NCI-H187 (cell line): ENCODE measurements around the gene SAMD13.
A peak's percentile ranks its signal among the peaks of the same experiment; 100 is the strongest.

Source experiments
- DNase-seq, 2 experiments: peaks; one replicate each; lab custom pipeline; 2025; lab: John Stamatoyannopoulos, UW

The SAMD13 gene

DNA sequence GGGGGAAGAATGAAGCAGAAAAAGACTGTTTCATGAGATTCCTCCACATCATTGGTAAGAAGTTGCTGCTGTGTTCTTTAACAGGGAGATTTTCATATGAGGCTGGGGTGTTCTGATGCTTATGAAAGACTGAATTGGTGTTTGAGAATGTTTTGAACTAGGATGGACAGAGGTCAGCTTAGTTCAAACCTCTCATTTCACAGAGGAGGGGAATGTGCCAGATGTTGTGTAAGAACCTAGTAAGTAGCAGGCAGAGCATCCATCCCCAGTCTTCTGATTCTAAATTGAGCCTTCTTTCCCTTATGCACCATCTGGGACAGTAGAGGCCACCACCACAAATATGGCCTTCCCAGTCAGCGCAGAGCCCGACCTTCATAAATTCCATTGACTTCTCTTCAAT, 43.7 kb downstream of the SAMD13 start:
- DNase-seq: no peak

DNA sequence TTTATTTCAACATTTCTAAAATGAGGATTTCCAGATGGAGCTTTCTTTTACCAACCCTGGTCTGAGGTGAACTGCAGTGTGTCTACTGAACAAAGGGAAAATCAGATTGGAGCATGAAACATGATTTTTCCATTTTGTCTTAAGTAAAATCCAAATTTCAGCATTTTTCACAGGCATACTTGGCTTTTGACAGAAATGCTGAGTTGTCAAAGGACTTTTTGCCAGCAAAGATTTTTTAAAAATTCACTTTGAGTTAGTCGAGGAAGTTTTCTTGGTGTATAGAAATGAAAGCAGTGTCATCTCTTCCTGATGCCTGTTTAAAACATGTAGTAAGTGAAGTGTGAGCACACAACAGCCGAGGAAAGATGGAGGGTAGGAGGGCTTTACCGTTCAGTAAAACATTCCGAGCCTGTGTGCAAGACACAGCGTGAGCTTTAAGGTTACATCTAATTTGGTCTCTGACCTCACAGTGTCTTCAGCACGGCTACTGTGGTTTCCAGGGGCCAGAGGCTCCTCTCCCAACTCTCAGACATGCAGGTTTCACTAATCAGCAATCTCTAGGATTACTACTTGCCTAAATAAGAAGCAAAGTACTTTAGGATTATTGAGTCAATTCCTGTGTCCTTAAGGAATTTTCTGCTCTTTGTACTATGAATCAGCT, 45.9 kb downstream of the SAMD13 start:
- DNase-seq: no peak

DNA sequence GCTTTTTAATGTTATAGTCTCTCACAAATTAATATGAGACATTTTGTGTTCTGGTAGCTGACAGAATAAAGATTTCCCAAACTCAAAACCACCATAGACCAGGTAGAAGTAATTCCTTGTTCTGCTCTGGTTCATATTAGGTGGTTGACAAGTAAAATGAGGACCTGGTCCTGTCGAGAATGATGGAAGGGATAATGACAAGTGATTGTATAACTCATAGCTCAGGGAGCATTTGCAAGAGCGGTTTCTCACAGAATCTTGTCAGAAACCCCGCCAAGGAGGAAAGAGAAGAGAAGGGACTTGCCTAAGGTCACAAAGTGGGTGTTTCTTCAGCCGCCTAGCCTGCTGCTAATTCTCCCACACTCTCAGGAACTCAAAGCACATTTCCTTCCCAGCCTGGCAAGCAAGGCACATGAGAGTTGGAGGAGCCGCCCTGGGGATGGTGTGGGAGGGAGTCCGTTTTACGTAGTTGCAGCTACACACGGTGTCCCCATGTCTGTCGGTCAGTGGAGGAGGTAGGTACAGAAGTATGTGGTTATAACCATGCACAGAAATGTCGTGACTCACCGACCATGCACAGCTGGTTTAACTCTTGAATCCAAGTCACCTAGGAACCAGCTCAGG, 46.5 kb downstream of the SAMD13 start:
- no peak for DNase-seq

DNA sequence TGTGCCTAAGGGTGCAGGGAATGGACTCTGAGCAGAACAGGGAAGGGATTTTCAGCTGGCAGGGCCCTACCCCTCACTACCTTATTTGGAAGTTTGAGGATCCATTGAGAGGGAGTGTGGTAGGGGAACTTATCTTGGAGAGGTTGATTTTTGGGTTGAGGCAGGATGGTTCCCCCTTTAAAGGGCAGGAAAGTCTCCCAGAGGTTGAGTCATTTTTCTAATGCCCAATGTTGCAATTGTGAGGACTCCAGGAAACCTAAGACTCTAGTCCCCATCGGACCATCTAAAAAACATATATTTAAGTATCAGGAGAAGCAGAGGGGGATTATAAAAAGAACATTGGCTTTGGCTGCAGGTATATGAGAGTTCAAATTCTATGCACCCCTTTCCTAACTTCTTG, 47.3 kb downstream of the SAMD13 start:
- DNase-seq: no peak

DNA sequence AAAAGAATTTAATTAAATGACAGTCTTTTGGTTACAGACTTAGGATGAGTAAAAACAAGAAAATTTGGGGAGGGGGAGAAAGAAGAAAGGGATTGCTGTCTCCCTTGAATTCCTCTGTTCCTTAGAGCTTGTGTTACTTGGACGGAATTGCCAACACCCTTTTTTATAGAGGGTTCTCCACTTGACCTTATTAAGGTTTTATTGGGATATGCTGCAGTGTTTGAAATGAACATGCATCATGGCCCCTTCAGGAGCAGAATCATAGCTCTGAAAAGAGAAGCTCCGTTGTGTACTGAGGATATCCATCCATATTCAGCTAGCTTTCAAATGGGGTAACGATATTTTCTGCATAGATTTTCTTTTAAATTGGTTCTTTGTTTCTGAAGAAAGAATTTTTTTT, 48.6 kb downstream of the SAMD13 start:
- no peak for DNase-seq

DNA sequence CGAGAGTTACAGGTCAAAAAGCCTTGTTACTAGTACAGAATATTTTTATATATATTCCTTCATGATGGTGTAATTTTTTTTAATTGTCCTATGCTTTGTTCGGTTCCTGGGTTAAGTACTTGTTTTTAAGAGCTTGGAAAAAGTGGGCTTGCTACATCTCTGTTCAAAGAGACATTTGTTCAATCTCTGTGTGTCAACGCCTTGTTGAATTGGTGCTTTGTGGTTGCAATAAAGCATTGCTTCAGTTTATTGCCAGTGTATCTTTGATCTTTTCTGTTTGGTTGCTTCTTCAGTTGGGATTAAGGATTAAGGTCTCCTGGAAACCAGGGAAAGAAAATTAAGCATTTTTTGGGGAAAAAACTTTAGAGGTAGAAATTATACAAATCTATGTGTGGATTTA, 49.0 kb downstream of the SAMD13 start:
- DNase-seq: no peak

DNA sequence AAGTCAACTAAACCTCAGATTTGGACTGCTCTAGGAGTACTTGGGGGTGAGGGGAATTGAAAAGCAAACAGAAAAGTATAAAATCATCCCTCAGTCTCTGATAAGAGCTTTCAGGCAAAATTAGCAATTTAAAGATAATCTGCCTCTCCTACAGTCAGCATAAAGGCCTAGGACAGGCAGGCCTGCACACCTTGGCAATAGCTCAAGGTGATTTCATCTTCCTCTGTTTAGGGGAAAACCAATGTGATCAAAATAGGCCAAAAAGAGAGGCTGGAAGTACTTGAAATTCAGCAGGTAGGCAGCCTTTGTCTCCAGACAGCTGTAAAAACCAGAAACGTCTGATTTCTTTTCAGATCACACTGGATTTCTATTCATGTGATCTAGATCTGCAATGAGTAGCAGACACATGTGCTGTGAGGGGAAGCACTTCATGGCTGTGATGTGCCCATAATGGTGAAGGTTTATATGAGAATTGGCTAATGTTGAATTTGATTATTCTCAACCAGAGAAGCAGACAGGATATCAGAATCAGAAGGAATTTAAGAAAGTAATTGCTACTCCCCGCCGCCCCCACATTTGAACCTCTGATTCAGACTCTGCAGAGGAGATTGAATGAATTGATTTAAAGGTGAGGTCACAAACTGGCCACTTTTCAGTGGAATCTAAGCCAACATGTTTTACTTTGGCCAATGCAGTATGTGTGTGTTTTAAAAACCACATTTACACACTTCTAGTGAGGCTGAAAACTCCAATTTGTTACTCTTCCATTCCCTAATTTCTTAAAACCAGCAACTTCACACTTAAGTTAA, 51.0 kb downstream of the SAMD13 start:
- DNase-seq: no peak

DNA sequence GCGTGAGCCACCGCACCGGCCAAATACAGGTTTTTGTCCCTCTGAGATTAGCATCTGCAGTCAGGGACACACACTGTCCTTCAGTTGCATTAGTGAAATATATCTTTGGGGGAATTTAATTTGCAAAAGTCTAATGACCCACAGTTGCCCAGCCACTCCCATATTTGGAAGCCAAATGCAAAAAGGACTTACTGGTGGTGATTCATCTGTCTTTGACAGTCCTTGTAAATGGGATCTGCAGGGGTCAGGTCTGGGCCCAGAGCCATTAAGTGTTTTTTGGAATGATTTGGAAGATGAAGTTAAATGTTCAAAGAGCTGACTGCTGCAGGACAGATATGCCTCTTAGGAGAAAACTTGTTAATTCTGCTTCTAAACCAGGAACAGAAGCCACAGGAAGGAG, 52.2 kb downstream of the SAMD13 start:
- DNase-seq: no peak

DNA sequence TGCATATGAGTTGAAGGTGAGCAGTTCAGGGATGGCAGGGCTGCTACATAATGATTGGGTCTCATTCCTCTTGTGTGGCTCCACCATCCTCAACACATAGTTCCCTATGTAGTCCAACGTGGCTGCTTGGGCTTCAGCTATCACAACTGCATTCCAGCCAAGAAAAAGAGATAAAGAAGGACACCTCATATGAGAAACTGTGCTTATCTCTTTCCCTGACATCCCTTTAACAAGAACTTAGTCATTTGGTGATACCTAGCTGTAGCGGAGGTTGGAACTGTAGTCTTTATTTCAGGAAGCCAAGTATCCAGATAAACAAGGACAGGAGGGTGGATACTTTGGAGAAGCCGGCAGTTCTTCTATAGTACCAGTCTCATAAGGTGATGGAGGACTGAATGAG, 54.0 kb downstream of the SAMD13 start:
- DNase-seq: no peak

DNA sequence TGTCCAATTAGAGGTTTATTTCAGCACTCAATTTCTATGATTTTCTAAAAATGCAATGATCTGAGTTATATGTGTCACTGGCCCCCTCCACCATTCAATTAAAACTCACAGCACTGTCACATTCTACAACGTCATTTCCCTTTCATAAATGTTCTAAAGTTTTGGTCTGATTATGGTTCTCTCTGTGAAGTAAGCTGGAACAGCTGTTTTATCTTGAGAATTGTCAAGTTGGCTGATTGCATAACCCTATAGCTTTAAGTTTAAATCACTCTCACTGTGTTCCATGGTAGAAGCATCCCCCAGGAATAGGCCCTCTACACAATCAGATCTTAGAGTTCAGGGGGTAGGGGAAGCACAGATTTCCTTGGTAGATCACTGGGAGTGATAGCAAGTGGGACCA, 55.4 kb downstream of the SAMD13 start:
- DNase-seq: no peak

DNA sequence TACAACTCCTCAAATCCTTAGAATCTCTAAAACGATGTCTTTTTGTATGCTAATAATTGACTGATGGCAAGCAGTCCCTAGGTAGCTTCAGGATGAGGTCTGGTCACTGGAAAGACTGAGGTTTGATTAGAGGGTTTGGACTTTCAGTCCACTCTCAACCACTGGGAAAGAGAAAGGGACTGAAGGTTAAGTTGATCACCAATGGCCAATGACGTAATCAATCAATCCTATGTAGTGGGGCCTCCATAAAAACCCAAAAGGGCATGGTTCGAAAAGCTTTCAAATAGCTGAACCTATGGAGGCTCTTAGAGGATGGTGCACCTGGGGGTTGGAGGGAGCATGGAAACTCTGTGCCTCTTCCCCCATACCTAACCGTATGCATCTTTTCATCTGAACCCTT, 57.2 kb downstream of the SAMD13 start:
- DNase-seq: no peak

DNA sequence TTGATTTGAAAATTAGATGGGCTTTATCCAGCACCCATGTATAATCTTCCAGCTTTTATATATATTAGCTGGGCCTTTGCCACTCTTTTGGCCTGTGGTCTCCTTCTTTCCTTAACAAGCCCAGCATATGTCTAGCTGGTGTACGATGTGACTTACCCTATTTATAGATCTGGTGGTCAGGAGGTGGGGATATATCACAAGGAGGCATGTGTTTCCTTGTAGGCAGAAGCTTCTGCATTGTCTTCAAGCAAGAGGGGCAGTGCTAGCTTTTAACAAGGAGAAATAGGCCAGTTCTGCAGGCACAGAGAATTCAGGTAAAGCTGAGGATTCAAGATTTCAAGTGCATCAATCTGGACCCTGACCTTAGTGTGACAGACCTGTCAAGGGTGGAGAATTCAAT, 58.8 kb downstream of the SAMD13 start:
- no peak for DNase-seq

DNA sequence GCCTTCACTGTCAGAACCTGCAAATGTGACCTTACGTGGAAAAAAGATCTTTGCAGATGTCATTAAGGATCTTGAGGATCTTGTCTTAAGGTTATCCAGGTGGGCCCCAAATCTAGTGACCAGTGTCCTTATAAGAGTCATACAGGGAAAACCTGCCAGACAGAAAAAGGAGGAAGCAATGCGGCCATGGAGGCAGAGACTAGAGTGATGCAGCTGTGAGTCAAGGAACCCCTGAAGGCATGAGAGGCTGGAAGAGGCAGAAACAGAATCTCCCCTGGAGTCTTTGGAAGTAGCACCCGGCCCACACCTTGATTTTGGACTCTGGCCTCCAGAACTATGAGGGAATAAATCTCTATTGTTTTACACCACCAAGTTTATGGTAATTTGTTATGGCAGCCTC, 60.3 kb downstream of the SAMD13 start:
- DNase-seq: no peak

DNA sequence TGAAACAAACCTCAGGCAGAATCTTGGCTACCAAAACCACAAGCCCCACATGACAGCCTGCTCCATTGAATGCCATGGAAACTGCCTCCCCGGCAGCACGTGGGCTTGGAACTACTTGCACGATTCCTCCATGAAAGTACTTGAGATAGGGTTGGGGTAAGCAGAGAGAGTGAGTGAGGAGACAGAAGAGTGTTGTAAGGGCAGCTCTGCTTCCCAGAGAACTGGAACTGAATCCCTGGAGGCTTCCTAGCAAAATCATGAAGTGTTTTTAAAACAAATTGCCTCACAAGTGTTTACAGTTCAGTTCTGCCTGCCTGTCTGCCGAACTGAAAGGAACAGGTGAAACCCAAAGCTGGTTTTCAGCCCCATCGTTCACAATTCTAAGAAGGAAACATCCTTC, 61.5 kb downstream of the SAMD13 start:
- peak; percentile 74 to 80 for DNase-seq

DNA sequence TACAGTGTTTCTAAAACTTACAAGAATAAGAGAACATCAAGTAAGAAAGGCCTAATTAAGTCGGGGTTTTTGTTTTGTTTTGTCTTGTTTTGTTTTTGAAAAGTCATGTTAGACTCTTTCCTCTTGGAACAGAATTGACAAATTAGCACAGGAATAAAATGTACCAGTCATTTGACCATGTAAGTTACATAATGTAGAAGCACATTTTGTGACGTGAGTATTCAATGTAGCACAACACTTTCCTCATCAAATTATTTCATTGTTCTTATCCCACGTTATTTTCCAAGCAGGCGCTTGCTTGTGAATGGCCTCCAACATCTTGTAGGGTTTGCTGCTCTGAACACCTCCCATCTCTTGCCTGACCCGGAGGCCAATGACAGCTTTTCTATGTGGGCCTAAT, 62.1 kb downstream of the SAMD13 start:
- DNase-seq: no peak

DNA sequence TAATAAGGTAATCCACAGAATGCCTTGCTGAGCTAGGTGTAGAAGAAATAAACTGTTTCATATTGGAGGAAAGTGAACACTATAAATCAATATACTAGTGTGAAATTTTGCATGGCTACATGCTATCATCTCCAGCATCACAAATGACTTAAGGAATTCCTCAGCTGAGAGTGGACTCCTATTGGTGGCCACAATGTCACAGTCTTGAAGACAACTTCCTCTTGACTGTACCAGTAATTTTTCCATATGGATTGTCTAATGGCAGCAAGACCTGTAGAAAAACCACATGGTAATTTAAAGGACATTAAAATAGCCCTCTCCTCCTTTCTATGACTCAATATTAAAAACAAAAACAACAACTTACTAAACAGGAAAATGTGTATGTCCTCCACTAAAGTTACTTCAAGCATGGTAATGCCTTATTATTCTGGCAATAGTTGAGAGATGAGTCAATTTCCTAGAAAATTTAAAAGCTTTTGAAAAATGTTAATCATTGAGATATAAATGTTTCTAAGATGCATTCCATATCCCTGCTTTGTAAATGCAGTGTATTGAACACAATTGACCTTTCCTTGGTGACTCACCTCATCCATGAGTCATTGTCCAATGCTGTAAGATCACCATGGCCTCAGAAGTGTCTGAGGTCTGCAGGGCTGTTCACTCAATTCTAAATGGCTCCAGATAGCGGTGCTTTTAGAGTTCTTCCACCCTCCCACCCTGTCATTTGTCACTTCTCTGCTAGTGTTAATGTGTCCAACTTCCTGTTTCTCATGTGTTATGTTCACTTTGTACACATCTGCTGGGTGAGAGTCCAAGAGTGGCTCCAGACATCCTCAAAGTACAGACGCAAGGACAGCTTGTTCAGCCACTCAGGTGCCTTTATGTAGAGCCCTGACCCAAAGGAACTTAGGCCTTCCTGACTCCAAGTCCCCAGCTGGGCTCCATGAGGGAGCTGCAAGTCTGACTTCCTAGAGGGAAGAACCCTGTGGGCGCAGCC, 64.0 kb downstream of the SAMD13 start:
- no peak for DNase-seq

DNA sequence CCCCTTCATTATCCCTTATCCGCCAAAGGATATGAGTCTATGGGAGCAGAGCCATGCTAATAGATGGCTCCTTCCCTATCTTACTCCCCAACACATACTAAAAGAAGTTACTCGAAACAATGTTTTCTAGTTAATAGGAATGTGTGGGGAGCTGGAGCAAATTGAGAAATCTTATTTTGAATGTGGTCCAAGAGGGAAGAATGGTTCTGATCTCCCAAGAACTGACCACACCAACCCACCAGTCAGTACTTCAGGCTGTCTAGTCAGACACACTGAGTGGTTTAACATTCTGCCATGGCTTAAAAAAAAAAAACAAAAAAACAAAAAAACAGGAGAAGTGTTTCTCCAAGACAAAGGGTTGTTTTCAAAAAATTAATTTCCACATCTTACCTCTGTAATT, 65.3 kb downstream of the SAMD13 start:
- DNase-seq: no peak

DNA sequence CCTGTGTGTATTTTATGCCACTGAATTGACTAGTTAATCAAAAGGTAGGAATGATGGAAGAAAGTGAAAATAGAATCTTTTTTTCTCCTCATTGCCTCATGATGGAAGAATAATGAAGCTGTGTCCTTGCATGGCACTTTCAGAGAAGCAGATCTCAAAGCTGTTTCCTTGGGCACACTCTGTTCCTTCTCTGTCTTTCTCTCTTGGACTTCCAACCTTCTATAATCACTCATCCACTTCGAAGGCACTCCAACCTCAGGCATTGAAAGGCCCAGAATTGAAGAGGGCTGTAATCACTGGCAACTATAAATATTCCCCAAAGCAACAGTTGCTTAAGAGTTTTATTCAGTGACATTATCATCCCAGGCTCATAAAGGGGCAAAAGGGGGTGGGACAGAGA, 65.7 kb downstream of the SAMD13 start:
- DNase-seq: peak; percentile 43 to 48

DNA sequence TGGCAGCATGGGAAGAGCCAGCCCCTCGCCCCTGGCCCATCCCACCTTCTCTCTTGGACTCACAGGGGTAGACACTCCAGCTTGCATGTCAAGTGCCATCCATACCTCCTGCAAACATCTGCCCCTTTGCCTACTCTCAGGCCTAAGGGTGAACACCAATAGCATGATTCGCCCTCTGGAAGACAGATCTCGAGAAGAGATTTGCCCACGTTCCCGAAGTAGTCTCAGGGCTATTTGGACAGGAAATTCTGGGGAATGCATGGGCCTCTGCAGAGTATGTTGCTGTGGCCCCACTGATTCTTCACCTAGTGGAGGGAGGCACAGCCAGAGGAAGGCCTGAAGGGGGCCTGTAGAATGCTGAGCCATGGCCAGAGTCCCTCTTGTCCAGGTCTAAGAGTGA, 66.9 kb downstream of the SAMD13 start:
- DNase-seq: no peak

DNA sequence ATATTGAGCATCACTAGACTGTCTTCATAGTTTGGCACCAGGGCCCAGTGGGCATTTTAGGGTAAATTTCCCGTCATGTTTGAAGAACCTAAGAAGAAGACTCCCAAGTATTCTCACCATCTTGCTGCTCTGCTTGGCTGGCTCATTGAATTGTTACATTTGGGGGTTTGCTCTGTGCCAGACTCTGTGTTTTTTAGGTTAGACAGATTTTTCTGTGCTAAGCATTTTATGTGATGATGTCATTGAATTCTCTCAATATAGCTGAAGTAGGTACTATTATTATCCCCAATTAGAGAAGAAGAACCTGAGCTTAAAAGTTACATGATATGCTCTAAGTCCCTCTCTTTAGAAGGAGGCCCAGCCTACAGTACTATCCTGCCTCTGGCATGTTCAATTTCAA, 68.8 kb downstream of the SAMD13 start:
- no peak for DNase-seq

DNA sequence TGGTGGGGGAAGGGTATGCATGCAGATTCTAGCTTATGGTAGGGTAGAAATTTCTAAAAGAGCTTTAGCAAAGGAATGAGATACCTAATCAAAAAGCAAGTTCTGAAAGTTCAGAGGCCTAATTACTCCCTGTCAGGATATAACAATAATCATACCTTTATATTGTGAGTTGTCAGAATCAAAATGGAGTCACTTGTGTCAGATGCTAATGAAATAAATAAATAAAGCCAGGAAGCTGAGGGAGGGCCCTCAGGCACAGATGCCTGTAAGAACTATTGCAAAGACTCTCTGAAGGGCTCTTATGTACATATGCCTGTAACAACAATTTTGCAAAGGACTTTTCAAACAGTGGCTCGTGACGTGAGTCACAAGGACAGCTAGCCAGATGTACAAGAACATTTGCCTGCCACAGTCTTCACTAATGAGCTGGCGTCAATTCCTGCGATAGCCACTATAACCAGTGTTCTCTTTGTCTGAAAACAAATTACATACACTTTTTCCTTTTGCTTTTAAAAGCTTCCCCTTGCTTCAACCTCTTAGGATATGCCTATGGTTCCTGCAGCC, 69.4 kb downstream of the SAMD13 start:
- peak; percentile 39 to 51 for DNase-seq
